ENCODE measurements around the gene PPP1R9B.

Gene PPP1R9B

DNA sequence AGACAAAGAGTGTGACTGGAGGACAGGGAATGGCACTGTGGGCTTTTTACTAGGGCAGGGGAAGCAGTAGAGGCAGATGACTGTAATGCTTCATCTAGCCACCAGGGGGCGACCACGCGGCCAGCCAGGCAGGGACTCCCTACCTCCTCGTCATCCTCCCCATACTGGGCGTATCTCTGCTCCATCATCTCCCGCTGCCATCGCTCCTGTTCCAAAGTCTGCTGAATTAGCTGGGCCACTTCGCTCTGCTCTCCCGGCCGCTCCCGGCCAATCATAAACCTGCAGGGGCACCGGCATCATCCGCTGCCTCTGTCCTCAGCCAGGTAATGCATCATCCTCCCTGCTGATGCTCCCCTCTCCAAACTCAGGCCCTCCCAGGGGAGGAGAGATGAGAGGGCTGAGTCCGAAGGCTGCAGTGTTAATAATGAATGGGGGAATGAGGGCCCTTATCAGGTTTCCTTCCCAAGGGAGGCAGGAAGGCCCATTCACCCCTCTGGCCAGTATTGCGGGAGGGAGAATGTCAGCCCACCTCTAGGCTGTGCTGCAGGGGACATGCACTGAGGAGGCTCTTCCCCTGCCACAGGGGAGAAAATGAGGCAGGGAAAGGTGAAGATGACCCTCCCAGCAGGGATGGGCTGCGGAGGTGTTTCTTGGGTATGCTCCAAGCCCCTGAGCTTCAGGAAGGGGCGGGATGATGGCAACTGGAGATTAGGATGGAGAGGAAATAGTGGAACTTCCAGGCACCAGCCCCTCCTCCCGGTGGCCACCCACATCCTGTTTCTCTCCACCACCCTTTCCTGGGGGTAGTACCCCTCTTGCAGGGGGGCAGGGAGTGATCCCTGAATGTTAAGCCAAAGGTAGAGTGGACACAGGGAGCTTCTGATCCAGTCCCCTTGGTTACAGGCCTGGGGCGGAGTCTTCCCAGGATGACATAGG, 10.3 kb downstream of the PPP1R9B start:
- no peak for DNase-seq

- no peak for DNase-seq
These were observed 11.2 kb downstream of the PPP1R9B start for GRCh38 chr17:50139185-50139783.

GRCh38 chr17:50137042-50137441, 13.4 kb downstream of the PPP1R9B start:
- DNase-seq = no peak

DNA sequence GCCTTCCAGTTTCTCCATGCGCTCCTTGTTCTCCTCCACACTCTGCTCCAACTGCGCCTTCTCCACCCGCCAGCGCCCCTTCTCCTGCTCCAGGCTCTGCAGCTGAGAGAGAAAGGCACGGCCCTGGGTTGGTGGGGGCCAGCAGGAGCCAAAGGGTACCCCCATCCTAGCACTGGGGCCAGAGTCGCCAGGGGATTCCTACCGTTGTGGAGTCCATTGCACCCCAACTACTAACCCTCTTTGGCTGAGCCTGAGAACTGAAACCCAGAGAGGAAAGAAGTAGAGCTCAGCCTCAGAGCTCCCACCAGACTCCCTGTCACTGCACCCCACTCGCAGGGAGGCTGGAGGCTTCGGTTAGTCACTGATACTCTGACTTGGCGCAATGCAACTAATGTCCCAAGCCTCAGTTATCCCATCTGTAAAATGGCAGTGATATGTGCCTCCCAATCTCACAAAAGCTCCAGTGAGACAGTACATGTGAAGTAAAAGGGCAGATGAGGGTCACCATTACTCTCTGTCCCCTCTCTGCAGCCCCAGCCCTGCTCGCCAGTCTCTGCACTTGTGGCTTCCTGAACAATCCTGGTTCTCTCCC, 14.3 kb downstream of the PPP1R9B start:
- no peak for DNase-seq

- no peak for DNase-seq
These were observed 15.0 kb downstream of the PPP1R9B start for GRCh38 chr17:50135316-50136095.

GRCh38 chr17:50134206-50135110, 16.0 kb downstream of the PPP1R9B start:
- DNase-seq = no peak

DNA sequence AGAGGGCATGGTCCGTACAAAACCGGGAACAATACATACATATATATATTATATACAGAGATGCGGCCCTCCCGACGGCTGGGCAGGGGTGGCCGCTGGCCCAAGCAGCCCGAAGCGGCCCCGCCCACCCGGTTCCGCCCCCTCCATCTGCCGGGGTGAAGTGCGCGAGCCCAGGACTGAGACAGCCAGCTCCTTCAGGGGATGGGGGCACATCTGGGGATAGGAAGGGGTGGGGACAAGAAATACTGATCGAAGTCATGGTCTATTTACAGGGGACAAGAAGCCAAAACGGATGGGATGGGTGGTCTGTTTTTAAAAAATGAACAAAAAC, 16.7 kb downstream of the PPP1R9B start:
- no peak for DNase-seq

GRCh38 chr17:50133028-50133768, 17.3 kb downstream of the PPP1R9B start:
- no peak for DNase-seq

- no peak for DNase-seq
These were observed 18.2 kb downstream of the PPP1R9B start for GRCh38 chr17:50132104-50132794.

GRCh38 chr17:50130559-50131305, 19.7 kb downstream of the PPP1R9B start:
- no peak for DNase-seq

DNA sequence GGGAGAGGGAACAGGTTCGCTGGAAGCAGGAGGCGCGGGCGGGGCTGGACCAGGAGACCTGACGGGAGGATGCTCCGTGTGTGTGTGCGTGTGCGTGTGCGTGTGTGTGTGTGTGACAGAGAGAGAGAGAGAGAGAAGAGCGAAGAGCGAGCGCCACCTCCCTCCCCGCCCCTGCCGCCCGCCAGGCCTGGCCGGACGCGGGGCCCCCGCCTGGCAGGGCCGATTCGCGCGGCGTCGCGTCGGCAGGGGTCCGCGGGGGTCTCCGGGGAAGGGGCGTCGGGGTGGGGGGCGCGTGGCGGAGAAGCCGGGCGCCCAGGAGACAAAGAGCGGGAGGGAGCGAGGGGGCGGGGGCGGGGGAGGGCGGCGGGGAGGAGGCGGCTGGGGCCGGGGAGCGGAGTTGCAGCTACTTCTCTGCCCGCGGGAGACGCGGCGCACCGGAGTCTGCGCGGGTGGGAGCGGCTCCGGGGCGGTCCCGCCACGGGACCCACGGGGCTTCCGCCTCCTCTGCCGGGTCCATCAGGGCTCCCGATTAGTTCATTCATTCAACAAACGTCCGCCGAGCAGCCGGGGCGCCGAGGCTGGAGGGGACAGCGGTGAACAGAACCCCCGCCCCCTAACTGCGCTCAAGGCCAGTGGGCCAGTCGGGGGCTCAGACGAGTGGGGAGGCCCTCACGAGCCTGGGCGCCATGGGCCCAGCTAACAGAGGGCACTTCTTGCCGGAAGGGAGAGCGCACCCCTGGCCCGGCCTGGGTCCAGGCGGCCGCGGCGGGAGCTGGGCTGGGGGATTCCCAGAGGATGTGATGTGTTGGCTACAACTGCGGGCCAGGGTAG, 20.5 kb downstream of the PPP1R9B start, which contains the start of gene SAMD14:
Gene SAMD14, minus strand, starts transcription at position 433 of the 831 bp plus-strand sequence. CDS start 5,201 bp downstream, outside the sequence.
- DNase-seq = no peak

GRCh38 chr17:50129353-50129727, 21.1 kb downstream of the PPP1R9B start:
- DNase-seq = no peak

DNA sequence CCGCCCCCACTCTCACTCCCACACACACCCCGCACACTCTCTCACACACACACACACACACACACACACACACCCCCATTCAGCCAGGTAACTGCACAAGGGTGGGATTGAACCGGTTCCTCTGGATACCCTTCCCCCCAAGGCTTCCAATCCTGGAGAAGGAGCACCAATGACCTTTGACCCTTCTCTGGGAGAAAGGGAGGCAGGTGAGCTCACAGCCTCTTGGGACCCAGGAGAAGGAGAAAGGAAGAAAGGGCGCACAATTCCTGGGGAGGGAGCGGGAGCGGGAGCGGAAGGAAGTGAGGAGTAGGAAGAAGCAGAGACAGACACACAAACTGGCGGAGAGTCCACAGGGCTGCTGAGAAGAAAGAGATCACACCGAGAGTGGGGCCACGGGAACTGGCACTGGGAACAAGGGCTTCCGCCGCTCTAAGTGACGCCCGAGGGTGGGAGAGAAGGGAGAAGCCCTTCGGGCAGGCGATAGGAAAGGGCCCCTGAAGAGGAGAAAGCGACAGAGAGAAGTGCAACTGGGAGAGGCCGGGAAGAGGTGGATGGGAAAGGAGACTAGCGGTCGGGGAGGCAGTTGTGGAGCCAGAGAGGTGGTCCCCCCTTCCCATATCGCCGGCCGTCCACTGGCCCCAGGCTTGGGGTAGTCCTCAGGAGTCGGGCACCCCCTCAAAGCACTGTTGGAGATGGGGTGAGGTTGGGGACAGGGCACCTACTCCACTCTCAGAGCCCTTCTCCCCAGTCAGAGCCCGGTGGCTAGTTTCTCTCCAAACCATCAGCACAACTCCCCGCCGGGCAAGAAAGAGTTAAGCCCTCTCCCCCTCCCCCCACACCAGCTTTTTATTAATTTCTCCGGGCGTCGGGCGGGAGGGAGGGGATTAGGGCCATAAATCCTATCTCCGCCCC, 21.8 kb downstream of the PPP1R9B start:
- DNase-seq = no peak

- no peak for DNase-seq
These were observed 22.6 kb downstream of the PPP1R9B start for GRCh38 chr17:50127697-50128361.

- DNase-seq = no peak
These were observed 25.0 kb downstream of the PPP1R9B start for GRCh38 chr17:50125420-50125997.

DNA sequence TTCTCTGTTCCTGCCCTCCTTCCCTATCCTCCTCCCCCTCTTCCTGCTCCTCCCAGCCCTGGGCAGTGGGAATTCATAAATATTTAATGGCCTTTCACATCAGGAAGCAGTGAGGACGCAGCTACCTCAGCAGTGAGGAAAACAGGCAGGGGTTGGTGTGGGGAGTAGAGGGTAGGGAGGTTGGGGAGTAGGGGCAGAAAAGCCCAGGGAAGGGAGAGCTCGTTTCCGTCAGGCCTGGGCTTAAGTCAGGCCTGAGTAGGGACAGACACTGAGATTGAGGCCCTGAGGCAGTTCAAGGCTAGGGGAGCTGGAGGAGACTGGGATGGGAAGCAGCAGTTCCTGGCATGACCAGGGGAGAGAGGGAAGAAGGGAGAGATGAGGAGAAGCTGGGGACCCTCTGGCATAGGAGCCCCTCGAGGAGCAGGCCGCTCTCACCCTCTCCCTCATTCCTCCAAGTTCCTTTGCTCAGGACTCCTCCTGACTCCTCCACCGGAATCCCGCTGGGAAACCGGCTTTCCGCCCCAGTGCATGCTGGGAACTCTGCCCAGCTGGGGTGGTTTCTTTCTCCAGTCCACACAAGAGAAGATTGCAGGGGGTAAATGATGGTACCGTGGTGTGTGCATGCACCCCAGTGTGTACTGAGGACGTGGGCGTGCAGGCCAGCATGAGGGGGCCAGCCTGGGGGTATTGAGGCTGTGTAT, 26.7 kb downstream of the PPP1R9B start:
- no peak for DNase-seq
